ENCODE data around the gene MOSMO. TPM values are rescaled to one million over a fixed set of nuclear protein-coding genes. Genes with fewer than 3 reads are reported as not detected.
"Not testable (repeated sequence)": the region's sequence is repeated elsewhere in the genome, so short reads cannot be mapped to it uniquely, and the experiment has no call there.

The MOSMO gene
- total RNA-seq, 2 donors from 2014 or later: 10.9 to 14.1 TPM

GRCh38 chr16:22124583-22125284 lies 116.8 kb downstream of the MOSMO start:
- peaks cover 11 to 28% of the 10 kb centered on the region in 2 donors for H3K27me3 Mint-ChIP-seq
- H3K4me3 Mint-ChIP-seq: no peak overlapping the region
- H3K36me3 Mint-ChIP-seq: no peaks in the 10 kb centered on the region
- H3K27ac Mint-ChIP-seq: no peak overlapping the region
- ATAC-seq: no peak
- no peaks in the 10 kb centered on the region for H3K4me1 Mint-ChIP-seq (ENCODE audit: low read depth in 2 of 2)
- no peaks in the 10 kb centered on the region for H3K9me3 Mint-ChIP-seq
- no peak for DNase-seq (ENCODE audit: low spot score)

- Mint-ChIP-seq H3K27me3 (peaks cover 11 to 30% of the 10 kb centered on the region in 2 donors), H3K27ac (no peak overlapping the region), H3K4me1 (ENCODE audit: low read depth in 2 of 2) (no peaks in the 10 kb centered on the region), H3K9me3 (no peaks in the 10 kb centered on the region), H3K4me3 (no peak overlapping the region), H3K36me3 (no peaks in the 10 kb centered on the region)
- ATAC-seq: peak in 1 of 2 donors; percentile 9
- DNase-seq (ENCODE audit: low spot score): no peak
Measured at GRCh38 chr16:22126037-22126558, 118.2 kb downstream of the MOSMO start.

GRCh38 chr16:22128537-22128936 lies 120.6 kb downstream of the MOSMO start:
- not testable (repeated sequence) for H3K27ac Mint-ChIP-seq; H3K36me3 Mint-ChIP-seq; DNase-seq (ENCODE audit: low spot score); H3K4me3 Mint-ChIP-seq; H3K9me3 Mint-ChIP-seq; ATAC-seq; H3K4me1 Mint-ChIP-seq (ENCODE audit: low read depth in 2 of 2)
- H3K27me3 Mint-ChIP-seq: peaks cover 9 to 19% of the 10 kb centered on the region in 2 donors

GRCh38 chr16:22130528-22130927 lies 122.6 kb downstream of the MOSMO start:
- Mint-ChIP-seq H3K4me3 (no peak overlapping the region), H3K27ac (no peak overlapping the region), H3K9me3 (no peaks in the 10 kb centered on the region), H3K27me3 (peaks cover 9 to 19% of the 10 kb centered on the region in 2 donors), H3K36me3 (no peaks in the 10 kb centered on the region), H3K4me1 (ENCODE audit: low read depth in 2 of 2) (no peaks in the 10 kb centered on the region)
- ATAC-seq: no peak
- DNase-seq (ENCODE audit: low spot score): no peak

GRCh38 chr16:22132801-22133200 lies 124.9 kb downstream of the MOSMO start:
- Mint-ChIP-seq H3K9me3 (no peaks in the 10 kb centered on the region), H3K27ac (no peak overlapping the region), H3K27me3 (peaks cover 7 to 16% of the 10 kb centered on the region in 2 donors), H3K4me1 (ENCODE audit: low read depth in 2 of 2) (no peaks in the 10 kb centered on the region), H3K4me3 (no peak overlapping the region), H3K36me3 (no peaks in the 10 kb centered on the region)
- ATAC-seq: peak in 1 of 2 donors; percentile 21
- DNase-seq (ENCODE audit: low spot score): no peak

Other genes starting within 250 kb of the MOSMO start
- gene NPIPB4, start 150.4 kb upstream of the MOSMO start, total RNA-seq: 100 to 1,000 TPM; 283 to 712 TPM
- gene UQCRC2, start 54.8 kb upstream of the MOSMO start, total RNA-seq: 100 to 1,000 TPM; 204 to 261 TPM
- gene PDZD9, start 7.0 kb upstream of the MOSMO start, total RNA-seq: not detected
- under 1 TPM in 1 of 2 donors, not detected in 1; 0.67 TPM for gene VWA3A, start 84.4 kb downstream of the MOSMO start, total RNA-seq
- gene SDR42E2, start 154.4 kb downstream of the MOSMO start, total RNA-seq: under 1 TPM in 1 of 2 donors, not detected in 1; 0.22 TPM
- gene EEF2K, start 198.2 kb downstream of the MOSMO start, total RNA-seq: 10 to 100 TPM; 13.7 to 42.6 TPM

All from natural killer cell treated with Interleukin-12 subunit alpha and Interleukin-12 subunit beta and Interleukin-15 and Interleukin-18, amount 100 ng/mL, for 72 hours (primary cell).